Activated CD4-positive, alpha-beta T cell treated with anti-CD3 and anti-CD28 coated beads, Interleukin-2, amount 50 U/mL, for 24 hours (primary cell): ENCODE results near the gene VWF.
A peak's percentile ranks its signal among the peaks of the same experiment; 100 is the strongest.

Experiments
- DNase-seq, 2 donors: peaks; one replicate each; pipeline ENCODE4 v3.0.0-alpha.2; 2020; ENCODE audit warnings: low read depth in 1 of 2, low spot score in 1 of 2

The VWF gene

DNA sequence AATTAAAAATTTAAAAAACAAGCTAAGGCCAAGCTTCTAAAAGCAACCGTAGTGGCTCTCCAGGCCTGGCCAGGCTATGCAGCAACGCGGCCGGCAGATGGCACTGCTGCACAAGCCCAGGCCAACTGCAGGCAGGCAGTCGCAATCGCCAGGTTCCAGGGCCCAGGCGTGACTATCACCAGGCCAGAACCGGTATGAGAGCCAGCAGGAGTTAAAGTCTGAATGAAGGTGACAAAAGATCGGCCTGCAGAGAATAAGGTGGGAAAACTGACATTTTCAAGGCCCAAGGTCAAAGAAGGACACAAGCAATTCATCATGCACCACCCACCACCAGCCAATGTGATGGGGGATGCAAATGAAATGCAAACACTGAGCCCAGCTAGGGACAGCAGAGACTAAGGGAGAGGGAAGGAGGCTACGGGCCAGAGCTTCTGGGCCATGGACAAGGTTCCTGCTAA lies 135.8 kb downstream of the VWF start:
- peak; percentile 51 to 59 for DNase-seq

DNA sequence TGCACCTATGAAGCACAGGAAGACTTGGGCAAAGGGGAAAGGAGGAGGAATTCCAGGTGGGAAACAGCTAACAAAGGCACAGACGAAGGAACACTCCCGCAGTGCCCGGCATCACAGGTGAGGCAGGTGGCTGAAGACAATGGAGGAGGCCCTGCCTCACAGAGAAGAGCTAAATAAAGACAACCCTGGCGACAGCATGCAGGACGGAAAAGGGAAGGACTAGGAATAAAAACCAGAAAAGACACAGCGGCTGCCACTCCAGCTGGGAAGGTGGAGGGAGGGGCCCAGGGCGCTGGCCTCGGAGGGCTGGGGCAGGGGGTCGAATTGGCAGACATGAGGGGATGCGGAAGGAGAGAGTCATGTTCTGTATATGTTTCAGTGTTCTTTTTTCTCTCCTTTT lies 136.4 kb downstream of the VWF start:
- no peak for DNase-seq

DNA sequence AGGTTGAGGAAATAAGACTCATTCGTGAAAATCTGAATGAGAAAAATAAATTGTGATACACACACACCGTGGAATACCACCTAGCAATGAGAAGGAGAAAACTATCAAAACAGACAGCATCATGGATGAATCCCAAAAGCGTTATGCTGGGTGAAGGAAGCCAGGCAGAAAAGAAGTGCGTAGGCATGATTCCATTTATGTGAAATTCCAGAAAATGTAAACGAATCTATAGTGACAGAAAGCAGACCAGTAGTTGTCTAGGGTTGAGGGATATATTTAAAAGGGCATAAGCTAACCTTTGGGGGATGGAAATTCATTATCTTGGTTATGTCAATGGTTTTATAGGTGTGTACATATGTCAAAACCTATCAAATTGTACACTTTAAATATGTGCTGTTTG lies 136.9 kb downstream of the VWF start:
- no peak for DNase-seq

DNA sequence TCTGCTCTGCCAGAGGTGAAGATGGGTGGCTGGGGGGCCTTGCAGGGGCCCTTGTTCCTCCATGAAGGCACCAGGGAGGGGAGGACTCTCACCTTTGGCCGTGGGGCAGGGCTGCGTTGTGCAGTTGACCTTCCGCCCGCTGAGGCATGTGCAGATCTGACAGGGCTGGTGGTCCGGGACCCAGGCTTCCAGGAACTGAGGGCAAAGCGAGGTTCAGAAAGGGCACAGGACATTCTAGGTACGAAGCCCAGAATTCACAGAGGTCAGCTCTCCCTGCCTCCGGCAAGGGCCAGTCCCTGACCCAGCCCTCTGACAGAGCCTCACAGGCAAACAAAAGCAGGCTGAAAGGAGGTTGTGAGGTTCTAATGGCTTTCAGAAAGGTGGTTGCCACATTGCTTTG lies 139.0 kb downstream of the VWF start:
- no peak for DNase-seq

DNA sequence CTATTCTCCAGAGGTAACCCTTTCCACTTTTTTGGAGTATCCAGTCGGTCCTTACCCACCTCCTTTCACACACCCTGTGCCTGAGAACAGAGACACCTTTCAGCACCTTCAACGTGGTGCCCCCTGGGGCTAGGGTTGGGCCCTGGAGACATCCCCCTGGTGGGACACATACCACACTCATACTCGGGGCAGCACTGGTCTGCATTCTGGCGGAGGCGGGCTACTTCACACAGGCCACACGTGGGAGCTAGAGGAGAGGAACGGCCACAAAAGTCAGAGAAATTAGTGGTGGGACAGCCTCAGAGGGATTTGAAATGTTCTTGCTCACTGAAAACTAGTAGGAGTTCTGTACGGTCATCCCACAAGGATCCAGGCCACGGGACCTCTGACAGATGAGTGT lies 139.6 kb downstream of the VWF start:
- no peak for DNase-seq

DNA sequence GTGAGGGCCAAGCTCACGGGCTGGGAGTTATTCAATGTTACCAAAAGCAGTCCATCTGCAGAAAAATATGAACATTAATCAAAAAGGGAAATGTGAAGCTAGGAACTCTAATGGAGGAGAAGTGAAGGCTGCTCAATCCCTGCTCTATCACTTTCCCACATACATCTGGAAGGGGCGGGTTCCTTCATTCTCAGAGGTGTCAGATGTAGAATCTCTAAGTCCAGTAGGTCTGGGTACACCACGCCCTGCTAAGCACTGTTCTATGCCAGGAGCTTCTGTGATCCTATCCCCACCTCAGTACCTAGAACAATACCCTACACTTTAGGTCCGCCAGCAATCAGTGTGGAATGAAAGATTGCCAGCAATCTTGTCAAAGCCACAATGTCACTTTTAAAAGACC lies 142.4 kb downstream of the VWF start:
- no peak for DNase-seq

DNA sequence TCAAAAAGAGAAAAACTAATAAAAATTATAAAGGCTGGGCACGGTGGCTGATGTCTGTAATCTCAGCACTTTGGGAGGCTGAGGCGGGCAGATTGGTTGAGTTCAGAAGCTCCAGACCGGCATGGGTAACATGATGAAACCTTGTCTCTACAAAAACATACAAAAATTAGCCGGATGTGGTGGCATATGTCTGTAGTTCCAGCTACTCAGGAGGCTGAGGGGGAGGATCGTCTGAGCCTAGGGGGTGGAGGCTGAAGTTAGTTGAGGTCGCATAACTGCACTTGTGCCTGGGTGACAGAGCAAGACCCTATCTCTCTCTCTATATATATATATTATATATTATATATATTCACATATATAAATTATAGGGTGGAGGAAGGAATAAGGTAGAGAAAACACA lies 146.9 kb downstream of the VWF start:
- DNase-seq: no peak

DNA sequence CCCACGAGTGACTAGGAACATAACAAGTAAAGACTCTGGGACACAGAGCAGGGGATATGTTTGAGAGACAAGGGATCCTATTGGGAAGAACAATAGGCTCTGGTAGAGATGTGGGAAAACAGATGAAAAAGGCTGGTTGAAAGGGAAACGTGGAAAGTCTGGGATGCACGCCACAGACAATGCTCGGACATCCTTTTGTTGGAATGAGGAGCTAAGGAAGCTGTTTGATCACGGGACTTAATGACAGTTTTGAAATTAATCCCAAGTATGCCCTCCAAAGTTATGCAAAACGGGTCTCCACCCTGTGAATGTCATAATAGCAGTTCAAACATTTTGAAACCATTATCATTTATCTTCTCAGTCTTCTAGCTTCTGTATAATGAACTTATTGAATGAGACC lies 147.8 kb downstream of the VWF start:
- no peak for DNase-seq

DNA sequence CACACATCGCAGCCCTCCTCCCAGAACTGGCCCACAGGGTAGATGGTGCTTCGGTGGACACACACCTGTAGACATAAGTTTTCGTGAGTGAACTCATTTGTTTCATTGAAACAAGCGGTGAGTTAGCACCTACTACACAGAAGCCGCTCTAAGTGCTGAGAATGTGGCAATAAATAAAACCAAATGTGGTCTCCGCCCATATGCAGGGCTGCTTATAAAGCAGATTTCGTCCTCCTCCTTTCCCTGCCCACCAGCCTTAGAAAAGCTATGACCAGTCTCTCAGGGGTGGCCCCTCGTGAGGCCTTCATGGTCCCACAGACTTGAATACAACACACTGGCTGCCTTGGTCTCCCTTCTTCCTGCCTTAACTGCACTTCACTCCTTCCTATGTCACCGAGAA lies 148.3 kb downstream of the VWF start:
- DNase-seq: no peak

DNA sequence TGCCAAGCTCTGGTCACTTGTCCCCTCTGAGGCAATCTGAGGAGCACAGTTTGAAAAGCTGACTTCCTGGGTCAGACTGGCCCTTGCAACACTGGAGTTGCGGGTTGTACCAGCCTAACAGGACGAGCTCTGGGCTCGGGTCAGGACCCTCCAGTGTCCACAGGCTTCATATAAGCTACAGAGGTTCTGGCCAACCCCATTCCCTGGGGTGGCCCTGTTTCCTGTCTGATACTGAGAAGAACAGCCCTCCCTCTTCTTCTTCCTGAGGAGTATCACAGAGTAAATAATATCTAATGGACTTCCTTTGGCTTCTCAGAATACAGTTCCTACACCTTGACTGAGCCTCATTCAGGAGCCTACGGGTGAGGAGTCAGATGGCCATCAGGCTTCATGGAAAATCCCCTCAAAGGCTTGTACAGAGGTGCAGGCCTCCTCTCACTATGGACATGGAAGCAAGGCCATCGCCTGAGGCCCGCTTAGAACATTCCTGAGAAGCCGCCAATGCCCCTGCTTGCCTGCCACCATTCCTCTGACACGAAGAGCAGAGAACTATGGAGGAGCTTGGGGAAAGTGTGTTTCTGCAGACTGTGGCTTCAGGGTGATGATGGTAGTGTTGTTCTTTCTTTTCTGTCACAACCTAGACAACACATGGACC lies 150.9 kb downstream of the VWF start:
- no peak for DNase-seq

DNA sequence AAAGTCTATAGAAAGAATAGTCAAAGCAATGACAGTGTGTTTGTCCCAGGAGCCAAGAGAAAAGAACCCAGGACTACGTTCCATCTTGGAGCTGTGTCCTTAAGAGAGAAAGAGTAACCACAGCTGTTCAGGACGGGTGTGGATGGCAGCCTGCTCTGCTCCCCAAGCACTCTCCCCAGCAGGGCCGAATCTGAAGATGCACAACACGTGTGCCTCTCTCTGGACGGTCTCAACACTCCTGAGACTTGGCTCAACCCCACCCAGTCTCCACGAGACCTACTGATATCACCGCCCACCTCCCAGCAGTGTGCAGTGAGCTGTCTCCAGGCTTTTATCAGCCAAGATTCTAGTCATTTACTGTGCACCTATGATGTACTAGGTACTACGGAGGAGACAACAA lies 152.1 kb downstream of the VWF start:
- DNase-seq: no peak

DNA sequence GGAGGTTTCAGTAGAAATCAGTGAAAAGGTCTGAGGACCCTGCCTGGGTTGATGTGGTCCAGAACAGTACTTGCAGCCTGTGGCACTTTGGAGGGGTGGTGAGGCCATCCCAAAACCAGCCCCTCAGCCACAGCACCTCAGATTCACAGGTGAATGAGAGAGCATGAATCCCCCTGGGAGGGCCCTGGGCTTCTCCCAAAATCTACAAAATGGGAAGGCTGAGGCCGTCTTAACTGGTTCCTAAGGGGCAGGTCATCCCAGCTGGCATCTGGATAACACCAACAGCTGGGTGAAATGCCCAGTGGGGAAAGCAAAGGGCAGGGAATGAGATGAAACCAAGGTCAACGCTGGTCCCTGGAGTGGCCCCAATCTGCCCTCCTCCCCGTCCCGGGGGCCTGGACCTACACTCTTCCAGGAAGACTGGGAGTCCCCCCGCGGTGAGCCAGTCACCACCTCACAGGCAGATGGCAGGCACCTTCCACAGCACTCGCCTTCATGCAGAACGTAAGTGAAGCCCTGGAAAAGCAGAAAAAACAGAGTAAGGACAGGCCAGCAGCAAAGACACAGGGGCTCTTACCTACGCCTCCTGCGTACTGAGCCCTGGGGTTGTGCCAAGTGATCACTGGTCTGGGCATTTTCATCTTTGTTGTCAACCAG lies 153.1 kb downstream of the VWF start:
- DNase-seq: no peak

DNA sequence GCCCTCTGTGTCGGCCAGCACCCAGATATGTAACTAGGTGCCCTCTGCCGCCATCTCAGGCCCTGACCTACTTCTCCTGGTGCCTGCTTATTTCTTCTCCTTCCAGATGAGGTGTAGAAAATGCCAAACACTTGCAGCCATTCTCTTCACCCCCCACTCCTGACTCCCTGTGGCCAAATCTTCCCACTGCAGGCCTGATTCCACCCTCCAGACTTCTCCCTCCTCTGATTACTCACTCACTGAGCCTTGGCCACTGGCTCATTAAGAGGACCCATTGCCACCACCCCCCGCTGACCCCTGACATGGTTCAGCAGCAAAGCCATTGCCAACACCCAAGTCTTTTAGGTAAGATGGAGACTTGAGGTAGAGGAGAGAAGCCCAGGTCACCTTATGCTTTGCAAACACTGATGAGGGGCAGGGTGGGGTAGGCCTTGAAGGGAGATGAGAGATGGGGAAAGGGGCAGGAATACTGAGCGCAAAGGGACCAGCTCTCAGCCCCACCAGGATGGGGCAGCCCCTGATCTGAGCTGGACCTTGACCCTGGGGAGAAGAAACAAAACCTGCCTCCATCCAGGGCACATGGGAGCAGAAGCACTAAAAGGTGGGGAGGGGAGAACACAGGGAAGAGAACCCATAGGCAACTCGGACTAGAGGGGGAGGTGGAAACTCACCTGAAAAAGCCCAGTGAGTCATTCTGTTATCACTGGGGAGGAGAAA lies 154.3 kb downstream of the VWF start:
- no peak for DNase-seq

DNA sequence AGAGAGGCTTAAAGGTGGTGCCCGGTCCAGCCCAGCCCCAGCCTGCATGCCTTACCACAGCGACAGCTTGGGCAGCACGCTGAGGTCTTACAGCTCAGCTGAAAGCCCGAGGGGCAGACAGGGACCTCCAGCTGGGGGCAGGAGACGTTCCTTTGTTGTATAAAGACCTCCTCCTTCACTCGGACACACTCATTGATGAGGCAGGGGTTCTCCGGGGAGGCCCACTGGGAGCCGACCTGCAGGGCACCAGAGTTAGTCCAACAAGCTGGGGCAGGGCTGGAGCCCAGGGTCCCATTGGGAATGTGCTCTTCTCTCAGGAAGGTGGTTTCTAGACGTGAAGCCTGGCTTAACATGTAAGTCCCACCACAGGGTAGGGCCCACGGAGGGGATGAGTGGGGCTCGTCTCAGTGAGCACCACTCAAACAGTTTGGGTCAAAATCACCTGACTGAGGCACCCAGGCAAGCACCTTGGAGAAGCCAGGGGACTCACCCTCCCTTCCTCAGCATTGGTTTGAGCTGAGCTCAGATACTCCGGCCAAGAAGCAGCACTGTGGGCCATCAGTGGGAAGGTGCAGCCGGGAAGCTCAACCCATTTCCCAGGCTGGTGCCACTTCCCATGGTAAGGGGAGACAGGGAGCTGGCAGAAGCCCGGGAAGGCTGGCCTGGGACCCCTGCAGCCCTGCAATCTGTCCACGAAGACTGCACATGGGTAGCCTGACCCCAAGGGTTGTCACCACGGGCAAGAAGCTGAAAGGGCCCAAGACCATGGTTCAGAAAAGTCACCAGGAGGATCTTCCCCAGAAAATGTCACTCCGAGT lies 155.1 kb downstream of the VWF start:
- DNase-seq: no peak

DNA sequence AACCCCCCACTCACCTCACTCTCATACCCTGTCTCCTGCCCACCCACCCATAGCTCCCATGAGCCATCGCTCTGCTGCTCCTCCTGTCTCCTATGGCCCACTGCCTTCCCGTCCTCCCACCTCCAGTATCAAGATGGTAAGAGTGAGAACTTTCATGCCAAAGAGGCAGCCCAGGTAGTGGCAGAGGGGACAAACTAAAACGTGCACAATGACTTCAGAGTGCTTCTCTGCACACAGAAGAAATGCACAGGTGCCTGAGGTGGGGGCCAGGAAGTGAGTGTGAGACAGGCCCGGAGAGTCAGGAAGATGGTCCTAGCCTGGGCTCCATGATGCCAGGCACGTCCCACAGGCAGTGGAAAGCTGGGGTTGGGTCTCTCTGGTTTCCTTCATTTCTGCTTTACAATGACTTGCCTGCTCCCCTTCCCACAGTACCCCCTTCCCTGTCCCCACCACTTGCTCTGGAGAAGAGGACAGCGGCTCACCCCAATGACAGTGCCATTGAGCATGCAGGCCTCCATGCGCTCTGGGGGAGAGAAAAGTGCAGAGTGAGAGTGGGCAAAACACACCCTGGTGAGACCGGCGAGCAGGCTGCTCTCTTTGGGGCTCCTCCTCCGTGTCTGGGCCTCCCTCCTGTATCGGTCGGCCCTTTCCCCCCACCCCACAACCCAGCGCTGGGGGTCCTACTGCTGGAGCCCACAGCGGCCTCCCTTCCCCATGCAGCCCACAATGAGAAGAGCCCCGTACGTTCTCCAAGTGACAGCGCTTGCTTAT lies 156.6 kb downstream of the VWF start:
- DNase-seq: no peak

DNA sequence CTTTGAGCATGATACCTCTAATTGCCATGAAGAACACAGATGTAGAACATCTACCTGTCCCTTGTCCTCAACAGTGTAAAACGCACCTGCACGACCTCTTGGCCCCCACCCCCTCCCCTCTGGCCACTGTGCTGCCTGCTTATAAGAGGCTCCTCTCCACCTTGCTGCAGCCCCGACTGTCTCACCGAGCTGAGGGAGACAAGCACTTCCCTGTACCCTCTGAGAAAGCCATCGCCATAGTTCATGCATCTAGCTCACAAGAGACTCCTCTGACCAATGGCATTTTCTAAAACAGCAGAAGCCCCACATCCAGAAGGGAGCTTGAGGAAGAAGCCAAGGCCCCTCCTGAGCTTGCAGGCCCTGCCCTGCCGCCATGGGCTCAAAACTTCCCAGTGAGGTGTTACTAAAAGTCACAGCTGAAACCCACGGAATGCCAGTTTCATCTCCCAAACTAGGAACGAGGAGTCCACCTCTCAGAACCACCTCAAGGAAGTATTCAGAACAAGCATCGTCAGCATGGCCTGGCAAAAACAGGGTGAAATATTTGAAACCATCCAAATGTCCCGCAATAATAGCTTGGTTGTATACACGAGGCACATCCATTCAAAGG lies 157.9 kb downstream of the VWF start:
- no peak for DNase-seq

DNA sequence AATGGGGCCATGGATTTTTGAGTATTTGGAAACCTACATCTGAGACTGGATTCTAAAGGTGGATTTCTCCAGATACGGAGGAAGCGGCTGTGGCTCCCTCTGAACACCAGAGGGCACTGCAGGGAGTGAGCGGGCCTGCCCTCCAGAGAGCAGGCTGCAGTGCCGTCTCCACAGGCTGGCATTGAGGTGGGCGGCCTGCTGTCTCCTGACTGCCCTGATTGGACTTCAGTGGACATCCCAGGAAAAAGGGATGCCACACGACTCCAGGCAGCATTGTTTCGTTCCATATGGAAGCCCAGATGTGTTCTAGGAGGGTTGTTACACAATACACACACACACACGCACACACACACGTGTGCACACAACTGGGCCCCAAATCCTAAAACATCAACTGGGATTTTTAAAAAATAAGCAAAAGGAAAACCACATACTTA lies 158.5 kb downstream of the VWF start:
- DNase-seq: peak; percentile 11 to 14

DNA sequence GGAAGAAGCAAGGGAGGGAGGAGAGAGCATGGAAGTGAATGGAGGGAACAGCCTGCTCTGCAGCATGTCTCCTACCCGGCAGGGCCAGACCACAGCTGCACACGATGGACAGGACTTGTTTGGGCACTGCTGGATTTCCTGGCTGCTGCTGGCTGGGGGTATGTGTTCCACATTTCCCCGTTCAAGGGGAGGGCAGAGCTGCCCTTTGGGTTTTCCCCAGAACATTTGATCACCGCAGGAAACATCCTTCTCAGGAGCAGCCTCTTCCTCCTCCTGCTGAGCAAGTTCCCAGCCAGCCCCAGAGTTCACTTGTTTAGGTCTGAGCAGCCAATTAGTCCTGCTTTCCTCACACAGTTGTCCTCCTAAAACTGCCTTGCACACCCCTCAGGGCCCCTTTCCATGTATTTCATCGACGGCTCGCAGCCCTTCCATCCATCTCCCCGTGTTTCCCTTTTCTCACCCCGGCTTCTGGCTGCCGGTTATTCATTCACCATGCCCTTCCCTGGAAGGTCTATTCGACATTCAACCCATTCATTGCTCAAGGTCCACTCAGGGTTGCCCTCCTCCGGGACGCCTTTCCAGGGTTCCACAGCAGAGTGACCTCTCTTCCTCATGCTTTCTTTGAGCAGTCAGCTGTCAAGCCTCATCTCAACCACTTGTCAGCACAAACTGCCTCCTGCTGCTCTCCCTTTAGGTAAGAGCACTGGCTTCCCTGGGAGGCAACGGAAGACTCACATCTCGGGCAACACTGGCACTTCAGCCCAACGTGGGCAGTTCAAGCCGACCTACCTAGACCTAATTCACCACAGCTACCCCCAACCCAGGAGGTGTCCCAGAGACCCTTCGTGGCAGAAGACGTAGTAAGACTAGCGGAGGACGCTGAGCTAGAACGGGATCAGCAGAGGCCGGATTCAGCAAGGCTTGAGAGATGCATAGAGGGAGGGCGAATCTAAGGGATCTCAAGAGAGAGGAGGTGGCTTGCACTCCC lies 159.3 kb downstream of the VWF start:
- no peak for DNase-seq

DNA sequence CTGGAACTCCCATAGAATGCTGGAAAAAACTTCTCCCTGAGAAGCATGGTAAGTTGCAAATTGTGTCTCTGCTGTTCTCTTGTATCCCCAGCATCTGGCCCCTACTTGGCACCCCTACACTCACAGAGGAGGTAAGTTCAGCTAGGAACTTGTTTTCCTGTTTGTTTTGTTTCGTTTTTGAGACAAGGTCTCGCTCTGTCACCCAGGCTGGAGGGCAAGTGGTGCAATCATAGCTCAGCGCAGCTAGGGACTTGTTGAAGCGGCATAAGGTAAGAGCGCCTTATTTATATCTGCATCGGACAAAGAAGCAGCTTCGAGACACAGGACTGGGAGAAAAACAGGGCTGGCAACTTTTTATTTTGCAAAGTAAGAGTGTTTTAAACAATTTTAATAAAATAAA lies 161.0 kb downstream of the VWF start:
- no peak for DNase-seq
